Measurements from ENCODE around the gene MORC4. TPM values are rescaled to one million over a fixed set of nuclear protein-coding genes. Genes with fewer than 3 reads are reported as not detected.

Gene MORC4
- total RNA-seq = 21.9 and 22.5 TPM in 2 replicates

GRCh38 chrX:107000013-107000515, at the start of gene MORC4:
TSS of gene MORC4 (minus strand) at chrX:107000212. CDS start at chrX:106999969, 243 bp downstream.

GRCh38 chrX:106919932-106920452, 80.0 kb downstream of the MORC4 start, which contains the start of gene CLDN2:
TSS of gene CLDN2 (plus strand) at chrX:106920402. CDS start at chrX:106928229, 7,827 bp downstream.

GRCh38 chrX:106903291-106903824, 96.7 kb downstream of the MORC4 start, which contains the start of gene RIPPLY1:
TSS of gene RIPPLY1 (minus strand) at chrX:106903341. CDS start at chrX:106903287, 54 bp downstream.

Other genes with a start within 250 kb of the MORC4 start
- gene TBC1D8B, start 197.5 kb downstream of the MORC4 start, total RNA-seq = 9.0 and 10.4 TPM in 2 replicates
- gene RIPPLY1, start 96.9 kb downstream of the MORC4 start, total RNA-seq = not detected in 2 replicates
- gene CLDN2, start 79.8 kb downstream of the MORC4 start, total RNA-seq = not detected in 2 replicates
- 21.0 and 24.1 TPM in 2 replicates for gene RBM41, start 118.6 kb upstream of the MORC4 start, total RNA-seq
- gene NUP62CL, start 206.2 kb upstream of the MORC4 start, total RNA-seq = 0.40 and 1.1 TPM in 2 replicates
- not detected in 2 replicates for gene DNAAF6, start 206.4 kb upstream of the MORC4 start, total RNA-seq